H9 (cell line): Measurements from ENCODE around the gene RANBP17. TPM values are rescaled to one million over a fixed set of nuclear protein-coding genes. Genes with fewer than 3 reads are reported as not detected.

ENCODE experiments used
- DNase-seq: peaks from one replicate; pipeline ENCODE4 v3.0.0-alpha.2; 2017
- H2AFZ ChIP-seq: one replicate; pipeline ENCODE4 v1.6.1; 2013; ENCODE audit warnings: mild to moderate bottlenecking, low read length, control low read depth, moderate library complexity
- H2AK5ac ChIP-seq: 2 replicates; pipeline ENCODE4 v1.6.1; 2013; ENCODE audit warnings: low read length, control low read depth, mixed read lengths; ENCODE audit not compliant: insufficient read length
- H2BK120ac ChIP-seq: one replicate; pipeline ENCODE4 v1.6.1; 2013; ENCODE audit warnings: low read depth, mild to moderate bottlenecking, low read length, control low read depth, inconsistent platforms; ENCODE audit not compliant: poor library complexity, severe bottlenecking
- H2BK12ac ChIP-seq: 2 replicates; pipeline ENCODE4 v1.6.1; 2013; ENCODE audit warnings: low read length, control low read depth, mixed read lengths, low read depth; ENCODE audit not compliant: insufficient read length
- H2BK15ac ChIP-seq: 2 replicates; pipeline ENCODE4 v1.6.1; 2013; ENCODE audit warnings: low read depth, low read length, control low read depth
- H2BK20ac ChIP-seq: one replicate; pipeline ENCODE4 v1.6.1; 2013; ENCODE audit warnings: low read depth, mild to moderate bottlenecking, low read length, control low read depth, inconsistent platforms; ENCODE audit not compliant: poor library complexity, severe bottlenecking
- H2BK5ac ChIP-seq: 2 replicates; pipeline ENCODE4 v1.6.1; 2013; ENCODE audit warnings: low read length, control low read depth, mixed read lengths; ENCODE audit not compliant: insufficient read length
- H3K14ac ChIP-seq: 2 replicates; pipeline ENCODE4 v1.6.1; 2013; ENCODE audit warnings: low read length, control low read depth; ENCODE audit not compliant: insufficient read depth
- H3K18ac ChIP-seq: 2 replicates; pipeline ENCODE4 v1.6.1; 2013; ENCODE audit warnings: low read depth, mild to moderate bottlenecking, mixed read lengths, low read length, control low read depth; ENCODE audit not compliant: insufficient read length
- H3K23ac ChIP-seq: 2 replicates; pipeline ENCODE4 v1.6.1; 2013; ENCODE audit warnings: low read length, control low read depth, mixed read lengths, low read depth; ENCODE audit not compliant: insufficient read length
- H3K23me2 ChIP-seq: 2 replicates; pipeline ENCODE4 v1.6.1; 2013; ENCODE audit warnings: low read depth, mild to moderate bottlenecking, mixed read lengths, low read length, control low read depth; ENCODE audit not compliant: insufficient read length, poor library complexity, severe bottlenecking
- H3K27ac ChIP-seq: 2 replicates; pipeline ENCODE4 v1.5.1; 2013; ENCODE audit warnings: low read length, control low read depth, mixed read lengths, low read depth; ENCODE audit not compliant: insufficient read length
- H3K27me3 ChIP-seq: 2 replicates; pipeline ENCODE4 v1.6.1; 2013; ENCODE audit warnings: low read length, control low read depth, inconsistent platforms; ENCODE audit not compliant: insufficient read depth
- H3K4ac ChIP-seq: 2 replicates; pipeline ENCODE4 v1.6.1; 2013; ENCODE audit warnings: low read depth, mild to moderate bottlenecking, control low read depth, inconsistent platforms, low read length, moderate library complexity
- H3K4me1 ChIP-seq: 2 replicates; pipeline ENCODE4 v1.6.1; 2013; ENCODE audit warnings: low read length, control low read depth, inconsistent platforms; ENCODE audit not compliant: insufficient read depth
- H3K4me2 ChIP-seq: 2 replicates; pipeline ENCODE4 v1.6.1; 2013; ENCODE audit warnings: low read length, control low read depth, mixed read lengths; ENCODE audit not compliant: insufficient read length, insufficient read depth
- H3K56ac ChIP-seq: 2 replicates; pipeline ENCODE4 v1.6.1; 2013; ENCODE audit warnings: low read depth, mild to moderate bottlenecking, mixed read lengths, low read length, control low read depth; ENCODE audit not compliant: insufficient read length
- H3K79me1 ChIP-seq: 2 replicates; pipeline ENCODE4 v1.6.1; 2013; ENCODE audit warnings: low read depth, mild to moderate bottlenecking, moderate library complexity, low read length, control low read depth, inconsistent platforms; ENCODE audit not compliant: insufficient read depth, poor library complexity, severe bottlenecking
- H3K79me2 ChIP-seq: 2 replicates; pipeline ENCODE4 v1.6.1; 2013; ENCODE audit warnings: low read length, control low read depth, inconsistent platforms; ENCODE audit not compliant: insufficient read depth
- H3K9ac ChIP-seq: 2 replicates; pipeline ENCODE4 v1.6.1; 2013; ENCODE audit warnings: low read length, control low read depth, mixed read lengths; ENCODE audit not compliant: insufficient read length; ENCODE audit errors: extremely low read depth
- H3K9me3 ChIP-seq: one replicate; pipeline ENCODE4 v1.6.1; 2013; ENCODE audit warnings: low read depth, low read length, inconsistent platforms; ENCODE audit not compliant: control insufficient read depth
- H3T11ph ChIP-seq: one replicate; pipeline ENCODE4 v1.6.1; 2013; ENCODE audit warnings: mild to moderate bottlenecking, low read length, control low read depth, inconsistent platforms
- H4K20me1 ChIP-seq: one replicate; pipeline ENCODE4 v1.6.1; 2013; ENCODE audit not compliant: control insufficient read depth, insufficient read length, insufficient read depth
- H4K5ac ChIP-seq: 2 replicates; pipeline ENCODE4 v1.6.1; 2013; ENCODE audit warnings: low read depth, mild to moderate bottlenecking, mixed read lengths, low read length, control low read depth; ENCODE audit not compliant: insufficient read length
- H4K8ac ChIP-seq: replicated peaks from 2 replicates; pipeline ENCODE4 v1.6.1; 2013; ENCODE audit warnings: low read length, control low read depth, mixed read lengths, low read depth; ENCODE audit not compliant: insufficient read length
- H4K91ac ChIP-seq: 2 replicates; pipeline ENCODE4 v1.6.1; 2013; ENCODE audit warnings: low read depth, mild to moderate bottlenecking, moderate library complexity, mixed read lengths, low read length, control low read depth; ENCODE audit not compliant: insufficient read length
- H3K27ac Mint-ChIP-seq, 3 experiments: 2 replicates in 2 of 3; 3 replicates in 1 of 3; pipeline ENCODE4 v1.8.0; 2020 to 2021; ENCODE audit warnings: mixed read lengths in 3 of 3, mild to moderate bottlenecking in 1 of 3, moderate library complexity in 1 of 3
- H3K27me3 Mint-ChIP-seq: 2 replicates; pipeline ENCODE4 v1.8.0; 2021; ENCODE audit warnings: low read depth, mild to moderate bottlenecking, moderate library complexity, mixed read lengths
- H3K36me3 Mint-ChIP-seq, 3 experiments: 2 replicates in 2 of 3; 3 replicates in 1 of 3; pipeline ENCODE4 v1.8.0; 2020 to 2021; ENCODE audit warnings: low read depth in 3 of 3, mixed read lengths in 3 of 3; ENCODE audit not compliant: insufficient read depth in 1 of 3
- H3K4me1 Mint-ChIP-seq, 2 experiments: 2 replicates each; pipeline ENCODE4 v1.8.0; 2020; ENCODE audit warnings: mixed read lengths in 2 of 2
- H3K4me3 Mint-ChIP-seq, 2 experiments: 2 replicates in 1 of 2; 3 replicates in 1 of 2; pipeline ENCODE4 v1.8.0; 2020 to 2021; ENCODE audit warnings: mild to moderate bottlenecking in 2 of 2, mixed read lengths in 2 of 2, moderate library complexity in 1 of 2
- H3K9me3 Mint-ChIP-seq, 2 experiments: 2 replicates in 1 of 2; 3 replicates in 1 of 2; pipeline ENCODE4 v1.8.0; 2020; ENCODE audit warnings: mild to moderate bottlenecking in 2 of 2, mixed read lengths in 2 of 2, moderate library complexity in 1 of 2
- WGBS: extraction: QIAGEN DNeasy Blood & Tissue Kit; methylation state at CpG from one replicate; pipeline ENCODE4 v1.1.7; 2013; ENCODE audit warnings: missing lambda C conversion rate, low lambda C conversion rate, mixed read lengths; ENCODE audit not compliant: insufficient read length; ENCODE audit errors: extremely low coverage; 5-methylcytosine and 5-hydroxymethylcytosine counted together
- total RNA-seq: library from RNA; stranded (reverse); gene quantifications from 2 replicates; pipeline ENCODE4 v1.2.1, GENCODE V29; 2021
- TF ChIP-seq, protein P1 (sequence below): fragments of 200-600 bp; sonication (generic); conservative IDR thresholded peaks from 3 replicates; pipeline ENCODE4 v1.8.0; 2021; ENCODE audit warnings: antibody characterized with exemption, mild to moderate bottlenecking

The RANBP17 gene
- total RNA-seq, 1 experiment from 2014 or later: 16.5 TPM

DNA sequence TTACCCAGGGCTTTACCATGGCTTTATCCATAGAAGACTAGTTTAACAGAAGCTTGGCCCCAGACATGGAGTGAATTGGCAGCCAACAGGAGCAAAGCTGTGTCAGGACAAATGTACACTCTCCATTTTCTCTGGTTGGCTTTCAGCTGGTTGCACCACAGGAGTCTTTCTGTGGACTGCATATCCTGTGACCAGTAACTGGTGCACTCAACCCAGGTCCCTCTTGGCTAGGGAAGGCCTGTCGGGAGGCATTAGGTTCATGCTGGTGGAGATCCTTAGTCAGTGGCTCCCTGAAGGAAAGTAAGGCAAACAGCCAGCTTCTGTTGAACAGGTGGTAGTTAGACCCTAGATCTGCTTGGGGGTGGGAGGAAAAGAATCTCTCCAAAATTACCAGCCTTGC, 300.3 kb downstream of the RANBP17 start:
- no peak overlapping the region for H3K9ac ChIP-seq
- no peaks in the 10 kb centered on the region for H3K79me1 ChIP-seq
- H3K4me1 Mint-ChIP-seq: peaks cover 16% of the 10 kb centered on the region in 2 experiments
- H2BK12ac ChIP-seq: no peak overlapping the region
- H3K27me3 Mint-ChIP-seq: no peaks in the 10 kb centered on the region
- no peaks in the 10 kb centered on the region; the same call in 1 of the 2 replicates for H3K4me1 ChIP-seq
- WGBS: no CpG with 5 or more reads among the region's 1 CpG
- H3K18ac ChIP-seq: no peak overlapping the region
- no peak overlapping the region for H3T11ph ChIP-seq
- no peak overlapping the region for H3K4me2 ChIP-seq
- no peaks in the 10 kb centered on the region for H3K79me2 ChIP-seq
- H2BK120ac ChIP-seq: no peak overlapping the region
- H4K91ac ChIP-seq: no peak overlapping the region
- no peak overlapping the region for H3K23ac ChIP-seq
- no peak overlapping the region for H4K5ac ChIP-seq
- H3K27me3 ChIP-seq: no peaks in the 10 kb centered on the region
- no peak overlapping the region for H2BK15ac ChIP-seq
- no peak overlapping the region for H2BK5ac ChIP-seq
- H3K36me3 Mint-ChIP-seq: no peaks in the 10 kb centered on the region
- no peaks in the 10 kb centered on the region for H3K9me3 Mint-ChIP-seq
- no peaks in the 10 kb centered on the region for H4K20me1 ChIP-seq
- 0 out of 7 replicates have a peak overlapping the region, but pooled peaks of 1 of the 3 experiments have one; percentile 53 for H3K27ac Mint-ChIP-seq
- H2AFZ ChIP-seq: no peak overlapping the region
- no peak overlapping the region for H3K56ac ChIP-seq
- H3K4ac ChIP-seq: no peak overlapping the region
- H2AK5ac ChIP-seq: no peak overlapping the region
- H2BK20ac ChIP-seq: no peak overlapping the region
- H3K27ac ChIP-seq: no peak overlapping the region
- peak; percentile 26 for DNase-seq
- TF ChIP-seq, protein P1, sequence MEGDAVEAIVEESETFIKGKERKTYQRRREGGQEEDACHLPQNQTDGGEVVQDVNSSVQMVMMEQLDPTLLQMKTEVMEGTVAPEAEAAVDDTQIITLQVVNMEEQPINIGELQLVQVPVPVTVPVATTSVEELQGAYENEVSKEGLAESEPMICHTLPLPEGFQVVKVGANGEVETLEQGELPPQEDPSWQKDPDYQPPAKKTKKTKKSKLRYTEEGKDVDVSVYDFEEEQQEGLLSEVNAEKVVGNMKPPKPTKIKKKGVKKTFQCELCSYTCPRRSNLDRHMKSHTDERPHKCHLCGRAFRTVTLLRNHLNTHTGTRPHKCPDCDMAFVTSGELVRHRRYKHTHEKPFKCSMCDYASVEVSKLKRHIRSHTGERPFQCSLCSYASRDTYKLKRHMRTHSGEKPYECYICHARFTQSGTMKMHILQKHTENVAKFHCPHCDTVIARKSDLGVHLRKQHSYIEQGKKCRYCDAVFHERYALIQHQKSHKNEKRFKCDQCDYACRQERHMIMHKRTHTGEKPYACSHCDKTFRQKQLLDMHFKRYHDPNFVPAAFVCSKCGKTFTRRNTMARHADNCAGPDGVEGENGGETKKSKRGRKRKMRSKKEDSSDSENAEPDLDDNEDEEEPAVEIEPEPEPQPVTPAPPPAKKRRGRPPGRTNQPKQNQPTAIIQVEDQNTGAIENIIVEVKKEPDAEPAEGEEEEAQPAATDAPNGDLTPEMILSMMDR: no peak
- H4K8ac ChIP-seq: no peak overlapping the region
- H3K4me3 Mint-ChIP-seq: no peak overlapping the region
- no peaks in the 10 kb centered on the region for H3K23me2 ChIP-seq
- no peak overlapping the region for H3K14ac ChIP-seq
- H3K9me3 ChIP-seq: no peaks in the 10 kb centered on the region
